ENCODE results near the gene ZBTB40.

Gene ZBTB40

GRCh38 chr1:22451702-22452480 lies at the start of gene ZBTB40:
Gene ZBTB40, plus strand, starts transcription at chr1:22451851. Its CDS starts 38,098 bp downstream, at chr1:22489949.
- DNase-seq, result peak; percentile 96 to 98
- TF ChIP-seq POLR2A (IDR thresholded peaks at IDR 0.05; ENCODE audit: low read length) (peak; percentile 48), GATA1 (IDR thresholded peaks at IDR 0.05; ENCODE audit: low read depth, low read length) (no peak)

GRCh38 chr1:22402356-22403053 lies 49.1 kb upstream of the ZBTB40 start:
- no peak for TF ChIP-seq POLR2A (IDR thresholded peaks at IDR 0.05; ENCODE audit: low read length)
- TF ChIP-seq GATA1 (IDR thresholded peaks at IDR 0.05; ENCODE audit: low read depth, low read length), result no peak
- no peak for DNase-seq

GRCh38 chr1:22404486-22404885 lies 47.2 kb upstream of the ZBTB40 start:
- TF ChIP-seq POLR2A (IDR thresholded peaks at IDR 0.05; ENCODE audit: low read length) (no peak), GATA1 (IDR thresholded peaks at IDR 0.05; ENCODE audit: low read depth, low read length) (no peak)
- DNase-seq, result no peak

GRCh38 chr1:22406722-22407495 lies 44.7 kb upstream of the ZBTB40 start:
- no peak for DNase-seq
- TF ChIP-seq POLR2A (IDR thresholded peaks at IDR 0.05; ENCODE audit: low read length), result no peak
- no peak for TF ChIP-seq GATA1 (IDR thresholded peaks at IDR 0.05; ENCODE audit: low read depth, low read length)

- TF ChIP-seq GATA1 (IDR thresholded peaks at IDR 0.05; ENCODE audit: low read depth, low read length), result no peak
- TF ChIP-seq POLR2A (IDR thresholded peaks at IDR 0.05; ENCODE audit: low read length), result no peak
- DNase-seq, result no peak
These were observed 43.4 kb upstream of the ZBTB40 start for GRCh38 chr1:22408230-22408629.

GRCh38 chr1:22410401-22410800 lies 41.2 kb upstream of the ZBTB40 start:
- no peak for DNase-seq

GRCh38 chr1:22410928-22411495 lies 40.6 kb upstream of the ZBTB40 start:
- TF ChIP-seq GATA1 (IDR thresholded peaks at IDR 0.05; ENCODE audit: low read depth, low read length) (no peak), POLR2A (IDR thresholded peaks at IDR 0.05; ENCODE audit: low read length) (no peak)
- DNase-seq, result no peak

More at GRCh38 chr1:22410401-22410800, 41.2 kb upstream of the ZBTB40 start:
- no peak for TF ChIP-seq GATA1 (IDR thresholded peaks at IDR 0.05; ENCODE audit: low read depth, low read length)
- TF ChIP-seq POLR2A (IDR thresholded peaks at IDR 0.05; ENCODE audit: low read length), result no peak

GRCh38 chr1:22411589-22411988 lies 40.1 kb upstream of the ZBTB40 start:
- no peak for TF ChIP-seq GATA1 (IDR thresholded peaks at IDR 0.05; ENCODE audit: low read depth, low read length)
- no peak for TF ChIP-seq POLR2A (IDR thresholded peaks at IDR 0.05; ENCODE audit: low read length)

DNA sequence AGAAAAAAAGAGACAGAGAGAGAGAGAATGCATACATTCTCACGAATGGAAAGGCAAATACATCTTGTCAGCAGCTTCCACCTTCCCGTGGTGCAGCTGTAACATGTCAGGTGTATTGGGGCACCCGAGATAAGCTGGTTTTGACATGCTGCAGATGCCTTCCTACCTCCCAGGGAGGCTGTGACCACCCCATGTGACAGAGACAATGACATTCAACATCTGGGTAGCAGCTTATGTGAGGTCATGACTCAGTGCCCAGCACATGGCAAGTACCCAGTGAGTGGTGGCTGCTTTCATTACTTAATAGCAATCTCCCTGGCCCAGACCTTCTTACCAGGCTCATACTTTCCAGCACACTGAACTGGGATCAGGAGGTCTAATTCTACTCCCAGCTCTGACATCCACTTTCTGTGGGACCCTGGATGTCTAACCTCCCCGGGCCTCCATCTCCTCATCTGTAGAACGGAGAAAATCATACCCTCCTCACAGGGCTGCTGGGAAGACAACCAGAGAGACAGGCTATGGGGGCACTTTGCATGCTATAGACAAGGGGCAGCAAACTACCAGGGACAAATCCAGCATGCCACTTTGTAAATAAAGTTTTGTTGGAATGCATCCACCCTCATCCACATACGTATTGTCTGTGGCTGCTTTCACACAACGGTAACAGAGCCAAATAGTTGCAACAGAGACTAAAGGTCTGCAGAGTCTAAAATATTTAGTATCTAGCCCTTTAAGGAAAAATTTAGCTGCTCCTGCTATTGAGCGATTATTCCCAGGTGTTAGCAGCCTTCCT lies 38.5 kb upstream of the ZBTB40 start:
- DNase-seq, result no peak
- TF ChIP-seq POLR2A (IDR thresholded peaks at IDR 0.05; ENCODE audit: low read length) (no peak), GATA1 (IDR thresholded peaks at IDR 0.05; ENCODE audit: low read depth, low read length) (no peak)

More at GRCh38 chr1:22411589-22411988, 40.1 kb upstream of the ZBTB40 start:
- DNase-seq, result no peak

DNA sequence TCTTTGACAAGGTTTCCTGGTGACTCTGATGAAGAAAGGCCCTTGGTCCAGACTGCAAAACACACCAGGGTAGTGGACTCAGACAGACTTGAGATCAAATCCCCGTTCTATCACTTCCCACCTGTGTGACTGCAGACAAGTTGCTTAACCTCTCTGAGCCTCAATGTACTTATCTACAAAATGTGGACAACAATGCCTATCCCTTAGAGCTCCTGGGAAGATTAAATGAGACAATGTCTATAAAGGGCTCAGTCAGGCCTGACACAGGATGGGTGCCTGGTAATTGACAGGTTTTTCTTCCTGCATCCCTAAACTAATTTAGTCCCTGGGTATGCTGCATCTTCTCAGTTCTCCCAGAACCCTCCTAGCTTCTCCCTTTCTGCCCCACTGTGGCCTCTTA lies 37.9 kb upstream of the ZBTB40 start:
- no peak for TF ChIP-seq GATA1 (IDR thresholded peaks at IDR 0.05; ENCODE audit: low read depth, low read length)
- no peak for TF ChIP-seq POLR2A (IDR thresholded peaks at IDR 0.05; ENCODE audit: low read length)
- no peak for DNase-seq

DNA sequence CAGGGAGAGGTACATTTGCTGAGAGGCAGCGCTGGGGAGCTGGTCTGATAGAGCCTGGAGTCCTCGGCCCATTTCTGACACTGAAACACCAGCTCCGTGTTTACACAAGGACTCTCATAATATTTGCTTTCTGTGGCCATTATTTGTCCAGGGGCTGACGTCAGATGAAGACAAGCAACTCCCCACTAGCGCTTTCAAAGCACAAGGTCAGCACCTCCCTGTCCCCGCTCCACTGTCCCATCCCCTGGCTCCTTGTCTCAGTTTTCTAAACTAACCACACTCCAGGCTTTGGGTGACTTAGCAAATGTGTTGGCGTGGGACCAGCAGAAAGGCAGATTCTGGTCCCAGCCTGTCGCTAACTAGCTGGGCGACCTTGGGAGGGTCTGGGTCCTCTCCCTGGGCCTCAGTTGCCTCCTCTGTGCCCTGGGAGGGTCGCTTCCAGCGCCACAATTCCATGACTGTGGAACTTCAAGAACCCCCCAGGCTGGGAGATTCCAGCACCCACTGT lies 37.4 kb upstream of the ZBTB40 start:
- no peak for TF ChIP-seq GATA1 (IDR thresholded peaks at IDR 0.05; ENCODE audit: low read depth, low read length)
- TF ChIP-seq POLR2A (IDR thresholded peaks at IDR 0.05; ENCODE audit: low read length), result no peak
- DNase-seq, result no peak

DNA sequence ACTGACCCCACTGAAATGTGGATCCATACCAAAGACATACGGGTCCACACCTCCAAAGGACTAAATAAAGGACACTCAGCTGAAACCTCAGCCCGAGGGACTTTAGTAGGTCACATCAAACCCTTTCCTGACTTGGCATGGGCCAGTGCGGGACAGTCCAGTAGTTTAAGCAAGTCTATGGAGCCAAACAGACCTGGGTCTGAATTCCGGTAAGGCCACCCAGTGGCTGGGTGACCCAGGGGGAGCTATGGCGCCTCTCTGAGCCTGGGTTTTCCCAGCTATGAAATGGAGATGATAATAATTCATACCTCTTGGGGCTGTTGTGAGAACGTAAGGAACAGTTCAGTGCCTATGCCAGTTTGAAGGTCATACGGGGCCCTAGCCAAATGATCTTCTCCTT lies 36.2 kb upstream of the ZBTB40 start:
- DNase-seq, result no peak
- TF ChIP-seq GATA1 (IDR thresholded peaks at IDR 0.05; ENCODE audit: low read depth, low read length) (no peak), POLR2A (IDR thresholded peaks at IDR 0.05; ENCODE audit: low read length) (no peak)

Measured in erythroblast (primary cell).